ENCODE results near the gene MED23.

DNA sequence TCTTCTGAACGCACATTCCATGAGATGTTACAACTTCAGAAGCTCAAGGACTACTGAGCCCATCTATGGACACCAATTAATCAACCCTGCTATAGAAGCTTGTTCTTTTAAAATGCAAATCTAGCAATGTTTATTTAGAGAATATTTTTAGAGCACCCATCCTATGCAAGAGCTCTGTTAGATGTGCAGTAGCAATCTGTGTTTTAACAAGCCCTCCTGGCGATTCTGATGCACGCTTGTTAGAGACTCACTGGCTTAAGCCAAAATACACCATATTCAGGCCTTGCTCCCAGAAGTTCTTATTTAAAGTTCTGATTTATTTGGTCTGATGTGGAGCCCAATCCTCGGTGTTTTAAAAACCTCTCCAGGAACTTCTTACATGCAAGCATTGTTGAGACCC is 76.1 kb downstream of the MED23 start:
- TF ChIP-seq ZNF696 (CRISPR knock-in tag; conservative IDR thresholded peaks at IDR 0.05) (no peak), ZNF76 (CRISPR knock-in tag; IDR thresholded peaks at IDR 0.05; ENCODE audit: borderline replicate concordance) (no peak), ELF1 (tag; IDR thresholded peaks at IDR 0.05) (no peak), ZNF133 (CRISPR knock-in tag; IDR thresholded peaks at IDR 0.05) (no peak), TSC22D4 (tag; IDR thresholded peaks at IDR 0.05) (no peak), ZNF24 (IDR thresholded peaks at IDR 0.05) (no peak), AFF4 (CRISPR knock-in tag; IDR thresholded peaks at IDR 0.05) (no peak), NFATC3 (IDR thresholded peaks at IDR 0.05) (no peak)
- TF ChIP-seq, protein P1, sequence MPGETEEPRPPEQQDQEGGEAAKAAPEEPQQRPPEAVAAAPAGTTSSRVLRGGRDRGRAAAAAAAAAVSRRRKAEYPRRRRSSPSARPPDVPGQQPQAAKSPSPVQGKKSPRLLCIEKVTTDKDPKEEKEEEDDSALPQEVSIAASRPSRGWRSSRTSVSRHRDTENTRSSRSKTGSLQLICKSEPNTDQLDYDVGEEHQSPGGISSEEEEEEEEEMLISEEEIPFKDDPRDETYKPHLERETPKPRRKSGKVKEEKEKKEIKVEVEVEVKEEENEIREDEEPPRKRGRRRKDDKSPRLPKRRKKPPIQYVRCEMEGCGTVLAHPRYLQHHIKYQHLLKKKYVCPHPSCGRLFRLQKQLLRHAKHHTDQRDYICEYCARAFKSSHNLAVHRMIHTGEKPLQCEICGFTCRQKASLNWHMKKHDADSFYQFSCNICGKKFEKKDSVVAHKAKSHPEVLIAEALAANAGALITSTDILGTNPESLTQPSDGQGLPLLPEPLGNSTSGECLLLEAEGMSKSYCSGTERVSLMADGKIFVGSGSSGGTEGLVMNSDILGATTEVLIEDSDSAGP (CRISPR knock-in tag; IDR thresholded peaks at IDR 0.05): no peak
- TF ChIP-seq, protein P2, sequence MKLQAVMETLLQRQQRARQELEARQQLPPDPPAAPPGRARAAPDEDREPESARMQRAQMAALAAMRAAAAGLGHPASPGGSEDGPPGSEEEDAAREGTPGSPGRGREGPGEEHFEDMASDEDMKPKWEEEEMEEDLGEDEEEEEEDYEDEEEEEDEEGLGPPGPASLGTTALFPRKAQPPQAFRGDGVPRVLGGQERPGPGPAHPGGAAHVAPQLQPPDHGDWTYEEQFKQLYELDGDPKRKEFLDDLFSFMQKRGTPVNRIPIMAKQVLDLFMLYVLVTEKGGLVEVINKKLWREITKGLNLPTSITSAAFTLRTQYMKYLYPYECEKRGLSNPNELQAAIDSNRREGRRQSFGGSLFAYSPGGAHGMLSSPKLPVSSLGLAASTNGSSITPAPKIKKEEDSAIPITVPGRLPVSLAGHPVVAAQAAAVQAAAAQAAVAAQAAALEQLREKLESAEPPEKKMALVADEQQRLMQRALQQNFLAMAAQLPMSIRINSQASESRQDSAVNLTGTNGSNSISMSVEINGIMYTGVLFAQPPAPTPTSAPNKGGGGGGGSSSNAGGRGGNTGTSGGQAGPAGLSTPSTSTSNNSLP (IDR thresholded peaks at IDR 0.05; ENCODE audit: borderline replicate concordance, low read depth, low read length): no peak
- TF ChIP-seq, protein P3, sequence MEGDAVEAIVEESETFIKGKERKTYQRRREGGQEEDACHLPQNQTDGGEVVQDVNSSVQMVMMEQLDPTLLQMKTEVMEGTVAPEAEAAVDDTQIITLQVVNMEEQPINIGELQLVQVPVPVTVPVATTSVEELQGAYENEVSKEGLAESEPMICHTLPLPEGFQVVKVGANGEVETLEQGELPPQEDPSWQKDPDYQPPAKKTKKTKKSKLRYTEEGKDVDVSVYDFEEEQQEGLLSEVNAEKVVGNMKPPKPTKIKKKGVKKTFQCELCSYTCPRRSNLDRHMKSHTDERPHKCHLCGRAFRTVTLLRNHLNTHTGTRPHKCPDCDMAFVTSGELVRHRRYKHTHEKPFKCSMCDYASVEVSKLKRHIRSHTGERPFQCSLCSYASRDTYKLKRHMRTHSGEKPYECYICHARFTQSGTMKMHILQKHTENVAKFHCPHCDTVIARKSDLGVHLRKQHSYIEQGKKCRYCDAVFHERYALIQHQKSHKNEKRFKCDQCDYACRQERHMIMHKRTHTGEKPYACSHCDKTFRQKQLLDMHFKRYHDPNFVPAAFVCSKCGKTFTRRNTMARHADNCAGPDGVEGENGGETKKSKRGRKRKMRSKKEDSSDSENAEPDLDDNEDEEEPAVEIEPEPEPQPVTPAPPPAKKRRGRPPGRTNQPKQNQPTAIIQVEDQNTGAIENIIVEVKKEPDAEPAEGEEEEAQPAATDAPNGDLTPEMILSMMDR (IDR thresholded peaks at IDR 0.05 in 2 of 3, conservative IDR thresholded peaks at IDR 0.05 in 1 of 3; ENCODE audit: insufficient read depth in 2 of 3, low read depth in 1 of 3, low read length in 3 of 3): no peak
- TF ChIP-seq, protein P4, sequence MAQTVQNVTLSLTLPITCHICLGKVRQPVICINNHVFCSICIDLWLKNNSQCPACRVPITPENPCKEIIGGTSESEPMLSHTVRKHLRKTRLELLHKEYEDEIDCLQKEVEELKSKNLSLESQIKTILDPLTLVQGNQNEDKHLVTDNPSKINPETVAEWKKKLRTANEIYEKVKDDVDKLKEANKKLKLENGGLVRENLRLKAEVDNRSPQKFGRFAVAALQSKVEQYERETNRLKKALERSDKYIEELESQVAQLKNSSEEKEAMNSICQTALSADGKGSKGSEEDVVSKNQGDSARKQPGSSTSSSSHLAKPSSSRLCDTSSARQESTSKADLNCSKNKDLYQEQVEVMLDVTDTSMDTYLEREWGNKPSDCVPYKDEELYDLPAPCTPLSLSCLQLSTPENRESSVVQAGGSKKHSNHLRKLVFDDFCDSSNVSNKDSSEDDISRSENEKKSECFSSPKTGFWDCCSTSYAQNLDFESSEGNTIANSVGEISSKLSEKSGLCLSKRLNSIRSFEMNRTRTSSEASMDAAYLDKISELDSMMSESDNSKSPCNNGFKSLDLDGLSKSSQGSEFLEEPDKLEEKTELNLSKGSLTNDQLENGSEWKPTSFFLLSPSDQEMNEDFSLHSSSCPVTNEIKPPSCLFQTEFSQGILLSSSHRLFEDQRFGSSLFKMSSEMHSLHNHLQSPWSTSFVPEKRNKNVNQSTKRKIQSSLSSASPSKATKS (CRISPR knock-in tag; IDR thresholded peaks at IDR 0.05): no peak
